ENCODE data around the gene UTP4.

UTP4 gene

GRCh38 chr16:69197573-69197972 is 65.1 kb downstream of the UTP4 start:
- Histone ChIP-seq H4K8ac (ENCODE audit: low read depth, low read length) (no peak overlapping the region), H3K27me3 (ENCODE audit: control insufficient read depth in 3 of 3, insufficient read depth in 3 of 3, low read depth in 1 of 3, low read length in 3 of 3) (no peaks in the 10 kb centered on the region), H3K9me3 (replicated peaks in 1 of 2; ENCODE audit: control insufficient read depth in 2 of 2, insufficient read depth in 1 of 2, low read depth in 1 of 2, low read length in 2 of 2) (no peaks in the 10 kb centered on the region), H3K4me3 (ENCODE audit: low read length in 2 of 2) (no peak overlapping the region), H2AK5ac (ENCODE audit: low read depth, low read length) (no peak overlapping the region), H2AFZ (ENCODE audit: low read length) (no peak overlapping the region), H3K4ac (ENCODE audit: low read length) (no peak overlapping the region), H3K14ac (ENCODE audit: low read length) (no peak overlapping the region), H4K91ac (ENCODE audit: low read depth, low read length, poor library complexity) (no peak overlapping the region), H3K27ac (replicated peaks; ENCODE audit: low read length) (no peak overlapping the region), H3K9ac (ENCODE audit: low read depth, low read length, poor library complexity) (no peak overlapping the region), H3K18ac (ENCODE audit: low read length) (no peak overlapping the region), H3K36me3 (replicated peaks in 1 of 2; ENCODE audit: control insufficient read depth in 2 of 2, insufficient read depth in 2 of 2, low read length in 2 of 2) (no peaks in the 10 kb centered on the region), H2BK15ac (ENCODE audit: low read length) (no peak overlapping the region), H2BK5ac (ENCODE audit: low read length) (no peak overlapping the region), H3K4me1 (ENCODE audit: control insufficient read depth in 2 of 2, insufficient read depth in 1 of 2, low read depth in 1 of 2, low read length in 2 of 2) (no peaks in the 10 kb centered on the region), H2BK120ac (ENCODE audit: low read depth, low read length) (no peak overlapping the region), H3K79me1 (ENCODE audit: low read depth, low read length) (no peaks in the 10 kb centered on the region), H3K23ac (ENCODE audit: low read depth, low read length, poor library complexity) (no peak overlapping the region), H3K4me2 (ENCODE audit: insufficient read depth, low read length, poor library complexity, severe bottlenecking) (no peak overlapping the region), H2BK12ac (ENCODE audit: low read length) (no peak overlapping the region)
- DNase-seq (ENCODE audit: low spot score), result no peak

GRCh38 chr16:69199382-69199781 is 66.9 kb downstream of the UTP4 start:
- Histone ChIP-seq H3K18ac (ENCODE audit: low read length) (no peak overlapping the region), H3K27me3 (ENCODE audit: control insufficient read depth in 3 of 3, insufficient read depth in 3 of 3, low read depth in 1 of 3, low read length in 3 of 3) (no peaks in the 10 kb centered on the region), H3K4me2 (ENCODE audit: insufficient read depth, low read length, poor library complexity, severe bottlenecking) (no peak overlapping the region), H3K4ac (ENCODE audit: low read length) (no peak overlapping the region), H3K9ac (ENCODE audit: low read depth, low read length, poor library complexity) (no peak overlapping the region), H3K23ac (ENCODE audit: low read depth, low read length, poor library complexity) (no peak overlapping the region), H2AFZ (ENCODE audit: low read length) (no peak overlapping the region), H4K91ac (ENCODE audit: low read depth, low read length, poor library complexity) (no peak overlapping the region), H3K14ac (ENCODE audit: low read length) (no peak overlapping the region), H2AK5ac (ENCODE audit: low read depth, low read length) (no peak overlapping the region), H3K36me3 (replicated peaks in 1 of 2; ENCODE audit: control insufficient read depth in 2 of 2, insufficient read depth in 2 of 2, low read length in 2 of 2) (no peaks in the 10 kb centered on the region), H4K8ac (ENCODE audit: low read depth, low read length) (no peak overlapping the region), H3K4me1 (ENCODE audit: control insufficient read depth in 2 of 2, insufficient read depth in 1 of 2, low read depth in 1 of 2, low read length in 2 of 2) (no peaks in the 10 kb centered on the region), H2BK5ac (ENCODE audit: low read length) (no peak overlapping the region), H2BK12ac (ENCODE audit: low read length) (no peak overlapping the region), H3K27ac (replicated peaks; ENCODE audit: low read length) (no peak overlapping the region), H3K4me3 (ENCODE audit: low read length in 2 of 2) (no peak overlapping the region), H2BK15ac (ENCODE audit: low read length) (no peak overlapping the region), H3K9me3 (replicated peaks in 1 of 2; ENCODE audit: control insufficient read depth in 2 of 2, insufficient read depth in 1 of 2, low read depth in 1 of 2, low read length in 2 of 2) (no peaks in the 10 kb centered on the region), H3K79me1 (ENCODE audit: low read depth, low read length) (no peaks in the 10 kb centered on the region), H2BK120ac (ENCODE audit: low read depth, low read length) (no peak overlapping the region)
- no CpG with 5 or more reads among the region's 7 CpGs for WGBS, 2 donors (ENCODE audit: extremely low coverage in 2 of 2, insufficient read length in 2 of 2, insufficient replicate concordance in 1 of 2)
- DNase-seq (ENCODE audit: low spot score), result no peak

GRCh38 chr16:69201291-69201690 is 68.8 kb downstream of the UTP4 start:
- Histone ChIP-seq H4K8ac (ENCODE audit: low read depth, low read length) (no peak overlapping the region), H3K27me3 (ENCODE audit: control insufficient read depth in 3 of 3, insufficient read depth in 3 of 3, low read depth in 1 of 3, low read length in 3 of 3) (no peaks in the 10 kb centered on the region), H3K9ac (ENCODE audit: low read depth, low read length, poor library complexity) (no peak overlapping the region), H3K18ac (ENCODE audit: low read length) (no peak overlapping the region), H3K4me2 (ENCODE audit: insufficient read depth, low read length, poor library complexity, severe bottlenecking) (no peak overlapping the region), H2AK5ac (ENCODE audit: low read depth, low read length) (no peak overlapping the region), H3K36me3 (replicated peaks in 1 of 2; ENCODE audit: control insufficient read depth in 2 of 2, insufficient read depth in 2 of 2, low read length in 2 of 2) (no peaks in the 10 kb centered on the region), H3K23ac (ENCODE audit: low read depth, low read length, poor library complexity) (no peak overlapping the region), H3K27ac (replicated peaks; ENCODE audit: low read length) (no peak overlapping the region), H3K14ac (ENCODE audit: low read length) (no peak overlapping the region), H3K9me3 (replicated peaks in 1 of 2; ENCODE audit: control insufficient read depth in 2 of 2, insufficient read depth in 1 of 2, low read depth in 1 of 2, low read length in 2 of 2) (no peaks in the 10 kb centered on the region), H2BK120ac (ENCODE audit: low read depth, low read length) (no peak overlapping the region), H2AFZ (ENCODE audit: low read length) (no peak overlapping the region), H2BK5ac (ENCODE audit: low read length) (no peak overlapping the region), H2BK12ac (ENCODE audit: low read length) (no peak overlapping the region), H4K91ac (ENCODE audit: low read depth, low read length, poor library complexity) (no peak overlapping the region), H3K79me1 (ENCODE audit: low read depth, low read length) (no peaks in the 10 kb centered on the region), H3K4ac (ENCODE audit: low read length) (no peak overlapping the region), H3K4me3 (ENCODE audit: low read length in 2 of 2) (no peak overlapping the region), H3K4me1 (ENCODE audit: control insufficient read depth in 2 of 2, insufficient read depth in 1 of 2, low read depth in 1 of 2, low read length in 2 of 2) (no peaks in the 10 kb centered on the region), H2BK15ac (ENCODE audit: low read length) (no peak overlapping the region)
- no peak for DNase-seq (ENCODE audit: low spot score)
- no CpG with 5 or more reads among the region's 2 CpGs for WGBS, 2 donors (ENCODE audit: extremely low coverage in 2 of 2, insufficient read length in 2 of 2, insufficient replicate concordance in 1 of 2)

GRCh38 chr16:69201787-69202186 is 69.3 kb downstream of the UTP4 start:
- H2BK15ac ChIP-seq (ENCODE audit: low read length), result no peak overlapping the region
- H2BK12ac ChIP-seq (ENCODE audit: low read length), result no peak overlapping the region
- no peaks in the 10 kb centered on the region for H3K9me3 ChIP-seq (replicated peaks in 1 of 2; ENCODE audit: control insufficient read depth in 2 of 2, insufficient read depth in 1 of 2, low read depth in 1 of 2, low read length in 2 of 2)
- no peak overlapping the region for H3K23ac ChIP-seq (ENCODE audit: low read depth, low read length, poor library complexity)
- no peaks in the 10 kb centered on the region for H3K4me1 ChIP-seq (ENCODE audit: control insufficient read depth in 2 of 2, insufficient read depth in 1 of 2, low read depth in 1 of 2, low read length in 2 of 2)
- H3K36me3 ChIP-seq (replicated peaks in 1 of 2; ENCODE audit: control insufficient read depth in 2 of 2, insufficient read depth in 2 of 2, low read length in 2 of 2), result no peaks in the 10 kb centered on the region
- no peak overlapping the region for H3K27ac ChIP-seq (replicated peaks; ENCODE audit: low read length)
- no peak overlapping the region for H2BK5ac ChIP-seq (ENCODE audit: low read length)
- H3K27me3 ChIP-seq (ENCODE audit: control insufficient read depth in 3 of 3, insufficient read depth in 3 of 3, low read depth in 1 of 3, low read length in 3 of 3), result no peaks in the 10 kb centered on the region
- no peak overlapping the region for H4K91ac ChIP-seq (ENCODE audit: low read depth, low read length, poor library complexity)
- H2AFZ ChIP-seq (ENCODE audit: low read length), result no peak overlapping the region
- H3K4me2 ChIP-seq (ENCODE audit: insufficient read depth, low read length, poor library complexity, severe bottlenecking), result no peak overlapping the region
- no CpG with 5 or more reads among the region's 2 CpGs for WGBS, 2 donors (ENCODE audit: extremely low coverage in 2 of 2, insufficient read length in 2 of 2, insufficient replicate concordance in 1 of 2)
- H3K14ac ChIP-seq (ENCODE audit: low read length), result no peak overlapping the region
- no peaks in the 10 kb centered on the region for H3K79me1 ChIP-seq (ENCODE audit: low read depth, low read length)
- H3K18ac ChIP-seq (ENCODE audit: low read length), result no peak overlapping the region
- no peak overlapping the region for H2BK120ac ChIP-seq (ENCODE audit: low read depth, low read length)
- H3K4me3 ChIP-seq (ENCODE audit: low read length in 2 of 2), result no peak overlapping the region
- H3K9ac ChIP-seq (ENCODE audit: low read depth, low read length, poor library complexity), result no peak overlapping the region
- no peak overlapping the region for H2AK5ac ChIP-seq (ENCODE audit: low read depth, low read length)
- no peak for DNase-seq (ENCODE audit: low spot score)
- H4K8ac ChIP-seq (ENCODE audit: low read depth, low read length), result no peak overlapping the region
- no peak overlapping the region for H3K4ac ChIP-seq (ENCODE audit: low read length)

Data from neuronal stem cell (in vitro differentiated cells).